Measurements from ENCODE around the gene JDP2. TPM values are rescaled to one million over a fixed set of nuclear protein-coding genes. Genes with fewer than 3 reads are reported as not detected.

The JDP2 gene
- polyA plus RNA-seq, 1 of the 3 experiments (the other 2 are of a cell fraction) = 22.3 TPM

GRCh38 chr14:75434890-75435248 is 7.0 kb downstream of the JDP2 start:
- POLR2A ChIA-PET = no interaction called here
- Histone ChIP-seq H3K4me3 (ENCODE audit: low read depth in 2 of 2, low read length in 1 of 2) (no peak overlapping the region), H3K4me2 (no peak overlapping the region), H3K9ac (no peak overlapping the region), H3K27ac (ENCODE audit: low read depth in 2 of 2, low read length in 1 of 2) (peak overlapping the region in 1 of 2 experiments; percentile 95; a peak in 2 of 4 replicates), H3K4me1 (ENCODE audit: control insufficient read depth in 1 of 2, insufficient read depth in 2 of 2, low read depth in 1 of 2, low read length in 1 of 2) (peaks cover 0 to 73% of the 10 kb centered on the region in 2 experiments; a peak in 3 of 4 replicates), H3K9me2 (no peaks in the 10 kb centered on the region), H3K79me2 (ENCODE audit: insufficient read depth) (peaks cover 45% of the 10 kb centered on the region), H4K20me1 (ENCODE audit: insufficient read depth) (peaks cover 93% of the 10 kb centered on the region), H3F3A (replicated peaks; ENCODE audit: insufficient read depth) (no peaks in the 10 kb centered on the region), H2AFZ (ENCODE audit: low read depth) (no peak overlapping the region), H3K36me3 (replicated peaks in 1 of 2; ENCODE audit: control insufficient read depth in 1 of 2, insufficient read depth in 2 of 2, low read length in 1 of 2) (peaks cover 17 to 35% of the 10 kb centered on the region in 2 experiments), H3K27me3 (ENCODE audit: insufficient read depth) (no peaks in the 10 kb centered on the region), H3K9me3 (no peaks in the 10 kb centered on the region)
- no peak for TF ChIP-seq CHD2 (IDR thresholded peaks at IDR 0.05; ENCODE audit: low read length, partially characterized antibody)
- TF ChIP-seq MXI1 (IDR thresholded peaks at IDR 0.05; ENCODE audit: low read depth, low read length) = no peak; the same call in 1 of the 2 replicates
- TF ChIP-seq RCOR1 (IDR thresholded peaks at IDR 0.05; ENCODE audit: low read length) = no peak
- TF ChIP-seq NRF1 (IDR thresholded peaks at IDR 0.05; ENCODE audit: low read depth, low read length) = no peak
- TF ChIP-seq, protein P1, sequence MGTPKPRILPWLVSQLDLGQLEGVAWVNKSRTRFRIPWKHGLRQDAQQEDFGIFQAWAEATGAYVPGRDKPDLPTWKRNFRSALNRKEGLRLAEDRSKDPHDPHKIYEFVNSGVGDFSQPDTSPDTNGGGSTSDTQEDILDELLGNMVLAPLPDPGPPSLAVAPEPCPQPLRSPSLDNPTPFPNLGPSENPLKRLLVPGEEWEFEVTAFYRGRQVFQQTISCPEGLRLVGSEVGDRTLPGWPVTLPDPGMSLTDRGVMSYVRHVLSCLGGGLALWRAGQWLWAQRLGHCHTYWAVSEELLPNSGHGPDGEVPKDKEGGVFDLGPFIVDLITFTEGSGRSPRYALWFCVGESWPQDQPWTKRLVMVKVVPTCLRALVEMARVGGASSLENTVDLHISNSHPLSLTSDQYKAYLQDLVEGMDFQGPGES (IDR thresholded peaks at IDR 0.05; ENCODE audit: low read depth, low read length) = no peak
- no peak for TF ChIP-seq YY1 (IDR thresholded peaks at IDR 0.05; ENCODE audit: low read depth)
- no peak for TF ChIP-seq GATA2 (CRISPR knock-in tag; IDR thresholded peaks at IDR 0.05)
- TF ChIP-seq TCF12 (IDR thresholded peaks at IDR 0.05) = no peak
- no peak for TF ChIP-seq SMC3 (IDR thresholded peaks at IDR 0.05; ENCODE audit: low read depth, low read length)
- TF ChIP-seq FOXM1 (IDR thresholded peaks at IDR 0.05; ENCODE audit: low read depth) = no peak
- no peak for TF ChIP-seq TAF1 (IDR thresholded peaks at IDR 0.05; ENCODE audit: borderline replicate concordance, low read depth, low read length)
- TF ChIP-seq, protein P2, sequence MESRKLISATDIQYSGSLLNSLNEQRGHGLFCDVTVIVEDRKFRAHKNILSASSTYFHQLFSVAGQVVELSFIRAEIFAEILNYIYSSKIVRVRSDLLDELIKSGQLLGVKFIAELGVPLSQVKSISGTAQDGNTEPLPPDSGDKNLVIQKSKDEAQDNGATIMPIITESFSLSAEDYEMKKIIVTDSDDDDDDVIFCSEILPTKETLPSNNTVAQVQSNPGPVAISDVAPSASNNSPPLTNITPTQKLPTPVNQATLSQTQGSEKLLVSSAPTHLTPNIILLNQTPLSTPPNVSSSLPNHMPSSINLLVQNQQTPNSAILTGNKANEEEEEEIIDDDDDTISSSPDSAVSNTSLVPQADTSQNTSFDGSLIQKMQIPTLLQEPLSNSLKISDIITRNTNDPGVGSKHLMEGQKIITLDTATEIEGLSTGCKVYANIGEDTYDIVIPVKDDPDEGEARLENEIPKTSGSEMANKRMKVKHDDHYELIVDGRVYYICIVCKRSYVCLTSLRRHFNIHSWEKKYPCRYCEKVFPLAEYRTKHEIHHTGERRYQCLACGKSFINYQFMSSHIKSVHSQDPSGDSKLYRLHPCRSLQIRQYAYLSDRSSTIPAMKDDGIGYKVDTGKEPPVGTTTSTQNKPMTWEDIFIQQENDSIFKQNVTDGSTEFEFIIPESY (IDR thresholded peaks at IDR 0.05; ENCODE audit: borderline replicate concordance, low read depth) = no peak
- TF ChIP-seq RFX5 (IDR thresholded peaks at IDR 0.05; ENCODE audit: low read length) = no peak
- no peak for TF ChIP-seq SIN3A (IDR thresholded peaks at IDR 0.05; ENCODE audit: borderline replicate concordance, low read depth, low read length)
- TF ChIP-seq USF2 (IDR thresholded peaks at IDR 0.05; ENCODE audit: borderline replicate concordance, low read depth, low read length) = no peak
- TF ChIP-seq JUND (IDR thresholded peaks at IDR 0.05) = no peak
- CTCF ChIA-PET = interaction anchor here (0.9 to 5.3 kb wide), 8 partner anchors 10 to 131 kb away, joined by 3 to 38 read pairs (median 6); no protein-coding TSS in a partner anchor
- 88% methylated on average over 4 of the region's 9 CpGs for WGBS (ENCODE audit: low lambda C conversion rate)
- peak; percentile 65 for DNase-seq

All from SK-N-SH (cell line).